ENCODE results near the gene GADD45GIP1.

DNA sequence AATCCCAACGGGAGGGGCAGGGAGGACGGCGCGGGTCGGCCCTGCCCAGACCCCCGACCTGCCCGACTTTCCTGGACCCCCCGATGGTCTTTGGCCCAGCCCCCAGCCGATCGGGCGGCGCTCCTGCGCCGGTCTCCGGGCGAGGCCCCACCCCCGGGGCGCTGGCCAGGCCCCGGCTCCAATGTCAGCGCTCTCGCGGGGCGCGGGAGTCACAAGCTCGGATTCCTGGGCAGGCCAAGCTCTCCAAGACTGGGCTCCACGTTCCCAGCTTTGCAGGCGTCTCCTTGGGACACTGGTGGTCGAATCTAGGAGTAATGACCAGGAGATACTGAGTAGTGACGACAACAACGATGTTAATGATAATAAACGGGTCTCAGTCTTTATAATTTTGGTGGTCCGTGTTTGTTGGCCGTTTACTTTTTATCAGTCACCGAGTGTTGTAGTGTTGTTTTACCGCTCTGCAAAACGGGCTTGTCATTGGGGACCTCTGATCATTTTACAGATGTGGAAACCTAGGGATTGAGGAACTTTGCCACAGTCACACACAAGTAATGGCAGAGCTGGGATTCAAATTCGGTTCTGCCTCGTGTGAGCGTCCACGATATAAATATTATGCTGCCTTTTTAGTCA is 10.8 kb downstream of the GADD45GIP1 start:
- TF ChIP-seq CTCF (IDR thresholded peaks at IDR 0.05) (no peak), POLR2A (IDR thresholded peaks at IDR 0.05) (no peak)
